ENCODE results near the gene CHRD.

DNA sequence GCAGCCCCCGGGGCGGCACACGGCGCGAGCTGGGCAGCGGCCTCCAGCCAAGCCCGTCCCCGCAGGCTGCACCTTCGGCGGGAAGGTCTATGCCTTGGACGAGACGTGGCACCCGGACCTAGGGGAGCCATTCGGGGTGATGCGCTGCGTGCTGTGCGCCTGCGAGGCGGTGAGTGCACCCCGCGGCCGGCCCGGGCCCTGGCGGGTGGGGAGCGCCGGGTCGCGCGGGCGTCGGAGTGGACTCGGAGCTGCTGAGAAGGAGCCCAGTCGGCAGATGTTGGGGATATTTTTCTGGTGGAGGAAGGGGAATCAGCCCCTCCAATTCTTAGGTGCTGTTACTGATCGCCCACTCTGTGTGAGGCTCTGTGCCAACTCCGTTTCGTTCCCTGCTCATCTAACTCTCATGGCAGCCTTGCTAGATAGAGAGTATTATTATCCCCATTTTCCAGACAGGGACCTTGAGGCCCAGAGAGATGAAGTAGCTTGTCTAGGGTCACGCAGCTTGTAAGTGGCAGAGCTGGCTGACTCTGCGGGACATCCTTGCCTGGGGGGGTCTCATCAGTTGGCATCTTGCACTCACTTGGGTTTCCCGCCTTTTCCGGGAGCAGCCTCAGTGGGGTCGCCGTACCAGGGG, 890 bp downstream of the CHRD start:
- TF ChIP-seq, protein P1, sequence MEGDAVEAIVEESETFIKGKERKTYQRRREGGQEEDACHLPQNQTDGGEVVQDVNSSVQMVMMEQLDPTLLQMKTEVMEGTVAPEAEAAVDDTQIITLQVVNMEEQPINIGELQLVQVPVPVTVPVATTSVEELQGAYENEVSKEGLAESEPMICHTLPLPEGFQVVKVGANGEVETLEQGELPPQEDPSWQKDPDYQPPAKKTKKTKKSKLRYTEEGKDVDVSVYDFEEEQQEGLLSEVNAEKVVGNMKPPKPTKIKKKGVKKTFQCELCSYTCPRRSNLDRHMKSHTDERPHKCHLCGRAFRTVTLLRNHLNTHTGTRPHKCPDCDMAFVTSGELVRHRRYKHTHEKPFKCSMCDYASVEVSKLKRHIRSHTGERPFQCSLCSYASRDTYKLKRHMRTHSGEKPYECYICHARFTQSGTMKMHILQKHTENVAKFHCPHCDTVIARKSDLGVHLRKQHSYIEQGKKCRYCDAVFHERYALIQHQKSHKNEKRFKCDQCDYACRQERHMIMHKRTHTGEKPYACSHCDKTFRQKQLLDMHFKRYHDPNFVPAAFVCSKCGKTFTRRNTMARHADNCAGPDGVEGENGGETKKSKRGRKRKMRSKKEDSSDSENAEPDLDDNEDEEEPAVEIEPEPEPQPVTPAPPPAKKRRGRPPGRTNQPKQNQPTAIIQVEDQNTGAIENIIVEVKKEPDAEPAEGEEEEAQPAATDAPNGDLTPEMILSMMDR (IDR thresholded peaks at IDR 0.05), result no peak
- TF ChIP-seq POLR2AphosphoS5 (IDR thresholded peaks at IDR 0.05), result no peak
- TF ChIP-seq POLR2A (IDR thresholded peaks at IDR 0.05), result no peak

Measured in gastroesophageal sphincter (tissue), 3 donors.